HG03060 (cell line): ENCODE data around the gene ALX4.

Experiments
- ATAC-seq: cut with Tn5 transposase; IDR thresholded peaks from one replicate; pipeline ENCODE4 v1.9.1; 2021; ENCODE audit warnings: low read depth, moderate number of reproducible peaks; ENCODE audit not compliant: unreplicated experiment

ALX4 gene

GRCh38 chr11:44250421-44250820, 59.5 kb downstream of the ALX4 start:
- no peak for ATAC-seq

GRCh38 chr11:44248109-44248508, 61.8 kb downstream of the ALX4 start:
- ATAC-seq, result no peak

- ATAC-seq, result no peak
These were observed 62.4 kb downstream of the ALX4 start for GRCh38 chr11:44247508-44247907.

GRCh38 chr11:44246726-44247125, 63.2 kb downstream of the ALX4 start:
- no peak for ATAC-seq

- ATAC-seq, result no peak
These were observed 65.2 kb downstream of the ALX4 start for GRCh38 chr11:44244639-44245310.

- no peak for ATAC-seq
These were observed 66.2 kb downstream of the ALX4 start for GRCh38 chr11:44243595-44244343.

GRCh38 chr11:44243086-44243485, 66.9 kb downstream of the ALX4 start:
- no peak for ATAC-seq

GRCh38 chr11:44241851-44242250, 68.1 kb downstream of the ALX4 start:
- no peak for ATAC-seq

GRCh38 chr11:44237156-44237555, 72.8 kb downstream of the ALX4 start:
- no peak for ATAC-seq

GRCh38 chr11:44236296-44236695, 73.6 kb downstream of the ALX4 start:
- ATAC-seq, result no peak

- ATAC-seq, result no peak
These were observed 74.2 kb downstream of the ALX4 start for GRCh38 chr11:44235765-44236201.

GRCh38 chr11:44229624-44230023, 80.3 kb downstream of the ALX4 start:
- ATAC-seq, result no peak

- ATAC-seq, result no peak
These were observed 80.8 kb downstream of the ALX4 start for GRCh38 chr11:44229098-44229497.

- no peak for ATAC-seq
These were observed 81.6 kb downstream of the ALX4 start for GRCh38 chr11:44228379-44228778.

GRCh38 chr11:44226945-44227344, 83.0 kb downstream of the ALX4 start:
- no peak for ATAC-seq

- ATAC-seq, result no peak
These were observed 83.4 kb downstream of the ALX4 start for GRCh38 chr11:44226490-44226889.

GRCh38 chr11:44224867-44225501, 85.0 kb downstream of the ALX4 start:
- no peak for ATAC-seq

GRCh38 chr11:44223238-44223637, 86.7 kb downstream of the ALX4 start:
- no peak for ATAC-seq

GRCh38 chr11:44221992-44222391, 87.9 kb downstream of the ALX4 start:
- ATAC-seq, result no peak

- no peak for ATAC-seq
These were observed 88.5 kb downstream of the ALX4 start for GRCh38 chr11:44221456-44221855.
